ENCODE measurements around the gene PEX11A. TPM values are rescaled to one million over a fixed set of nuclear protein-coding genes. Genes with fewer than 3 reads are reported as not detected.

The PEX11A gene
- polyA plus RNA-seq, 2 of the 4 experiments (the other 2 are of a cell fraction): 6.3 to 8.1 TPM

GRCh38 chr15:89645680-89646079 is 44.9 kb downstream of the PEX11A start:
- H3K4me2 ChIP-seq: no peak overlapping the region
- TF ChIP-seq ATOH8 (CRISPR knock-in tag; IDR thresholded peaks at IDR 0.05; ENCODE audit: low read depth): no peak
- TF ChIP-seq ZFP36 (IDR thresholded peaks at IDR 0.05; ENCODE audit: borderline replicate concordance, partially characterized antibody): no peak
- no peak for TF ChIP-seq EHF (CRISPR knock-in tag; IDR thresholded peaks at IDR 0.05)
- TF ChIP-seq RNF2 (IDR thresholded peaks at IDR 0.05; ENCODE audit: borderline replicate concordance, low read depth): no peak
- TF ChIP-seq, protein P1, sequence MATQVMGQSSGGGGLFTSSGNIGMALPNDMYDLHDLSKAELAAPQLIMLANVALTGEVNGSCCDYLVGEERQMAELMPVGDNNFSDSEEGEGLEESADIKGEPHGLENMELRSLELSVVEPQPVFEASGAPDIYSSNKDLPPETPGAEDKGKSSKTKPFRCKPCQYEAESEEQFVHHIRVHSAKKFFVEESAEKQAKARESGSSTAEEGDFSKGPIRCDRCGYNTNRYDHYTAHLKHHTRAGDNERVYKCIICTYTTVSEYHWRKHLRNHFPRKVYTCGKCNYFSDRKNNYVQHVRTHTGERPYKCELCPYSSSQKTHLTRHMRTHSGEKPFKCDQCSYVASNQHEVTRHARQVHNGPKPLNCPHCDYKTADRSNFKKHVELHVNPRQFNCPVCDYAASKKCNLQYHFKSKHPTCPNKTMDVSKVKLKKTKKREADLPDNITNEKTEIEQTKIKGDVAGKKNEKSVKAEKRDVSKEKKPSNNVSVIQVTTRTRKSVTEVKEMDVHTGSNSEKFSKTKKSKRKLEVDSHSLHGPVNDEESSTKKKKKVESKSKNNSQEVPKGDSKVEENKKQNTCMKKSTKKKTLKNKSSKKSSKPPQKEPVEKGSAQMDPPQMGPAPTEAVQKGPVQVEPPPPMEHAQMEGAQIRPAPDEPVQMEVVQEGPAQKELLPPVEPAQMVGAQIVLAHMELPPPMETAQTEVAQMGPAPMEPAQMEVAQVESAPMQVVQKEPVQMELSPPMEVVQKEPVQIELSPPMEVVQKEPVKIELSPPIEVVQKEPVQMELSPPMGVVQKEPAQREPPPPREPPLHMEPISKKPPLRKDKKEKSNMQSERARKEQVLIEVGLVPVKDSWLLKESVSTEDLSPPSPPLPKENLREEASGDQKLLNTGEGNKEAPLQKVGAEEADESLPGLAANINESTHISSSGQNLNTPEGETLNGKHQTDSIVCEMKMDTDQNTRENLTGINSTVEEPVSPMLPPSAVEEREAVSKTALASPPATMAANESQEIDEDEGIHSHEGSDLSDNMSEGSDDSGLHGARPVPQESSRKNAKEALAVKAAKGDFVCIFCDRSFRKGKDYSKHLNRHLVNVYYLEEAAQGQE (IDR thresholded peaks at IDR 0.05): no peak
- TF ChIP-seq CBX2 (IDR thresholded peaks at IDR 0.05; ENCODE audit: borderline replicate concordance, low read depth): no peak
- TF ChIP-seq, protein P2, sequence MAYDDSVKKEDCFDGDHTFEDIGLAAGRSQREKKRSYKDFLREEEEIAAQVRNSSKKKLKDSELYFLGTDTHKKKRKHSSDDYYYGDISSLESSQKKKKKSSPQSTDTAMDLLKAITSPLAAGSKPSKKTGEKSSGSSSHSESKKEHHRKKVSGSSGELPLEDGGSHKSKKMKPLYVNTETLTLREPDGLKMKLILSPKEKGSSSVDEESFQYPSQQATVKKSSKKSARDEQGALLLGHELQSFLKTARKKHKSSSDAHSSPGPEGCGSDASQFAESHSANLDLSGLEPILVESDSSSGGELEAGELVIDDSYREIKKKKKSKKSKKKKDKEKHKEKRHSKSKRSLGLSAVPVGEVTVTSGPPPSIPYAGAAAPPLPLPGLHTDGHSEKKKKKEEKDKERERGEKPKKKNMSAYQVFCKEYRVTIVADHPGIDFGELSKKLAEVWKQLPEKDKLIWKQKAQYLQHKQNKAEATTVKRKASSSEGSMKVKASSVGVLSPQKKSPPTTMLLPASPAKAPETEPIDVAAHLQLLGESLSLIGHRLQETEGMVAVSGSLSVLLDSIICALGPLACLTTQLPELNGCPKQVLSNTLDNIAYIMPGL (CRISPR knock-in tag; IDR thresholded peaks at IDR 0.05; ENCODE audit: borderline replicate concordance): no peak
- TF ChIP-seq JUNB (IDR thresholded peaks at IDR 0.05): no peak
- TF ChIP-seq, protein P3, sequence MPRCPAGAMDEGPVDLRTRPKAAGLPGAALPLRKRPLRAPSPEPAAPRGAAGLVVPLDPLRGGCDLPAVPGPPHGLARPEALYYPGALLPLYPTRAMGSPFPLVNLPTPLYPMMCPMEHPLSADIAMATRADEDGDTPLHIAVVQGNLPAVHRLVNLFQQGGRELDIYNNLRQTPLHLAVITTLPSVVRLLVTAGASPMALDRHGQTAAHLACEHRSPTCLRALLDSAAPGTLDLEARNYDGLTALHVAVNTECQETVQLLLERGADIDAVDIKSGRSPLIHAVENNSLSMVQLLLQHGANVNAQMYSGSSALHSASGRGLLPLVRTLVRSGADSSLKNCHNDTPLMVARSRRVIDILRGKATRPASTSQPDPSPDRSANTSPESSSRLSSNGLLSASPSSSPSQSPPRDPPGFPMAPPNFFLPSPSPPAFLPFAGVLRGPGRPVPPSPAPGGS (IDR thresholded peaks at IDR 0.05): no peak
- TF ChIP-seq ZSCAN20 (CRISPR knock-in tag; IDR thresholded peaks at IDR 0.05): no peak
- no peak for TF ChIP-seq MAX (IDR thresholded peaks at IDR 0.05)
- CTCF ChIA-PET: interaction anchor here (1.0 to 7.2 kb wide), 18 partner anchors 8 to 287 kb away, joined by 3 to 126 read pairs (median 6); partner anchors contain the start of genes KIF7, MESP1, PLIN1 and RHCG
- ATAC-seq: no peak
- H3K27ac ChIP-seq: no peak overlapping the region
- FAIRE-seq: no peak
- 90% methylated on average over 8 of the region's 8 CpGs for WGBS (ENCODE audit: missing lambda C conversion rate)
- POLR2A ChIA-PET: no interaction called here
- H3K9me3 ChIP-seq: peaks cover 6% of the 10 kb centered on the region; the same call in 1 of the 3 replicates
- H3K4me1 ChIP-seq: no peaks in the 10 kb centered on the region
- H3K4me3 ChIP-seq: no peak overlapping the region
- no peak for DNase-seq (ENCODE audit: low read depth in 1 of 2, low spot score in 1 of 2)

GRCh38 chr15:89642106-89642505 is 48.4 kb downstream of the PEX11A start:
- CTCF ChIA-PET: interaction anchor here (0.7 to 1.7 kb wide), 8 partner anchors 8 to 445 kb away, joined by 3 to 5 read pairs (median 4); no protein-coding TSS in a partner anchor
- no peak for TF ChIP-seq RCOR1 (IDR thresholded peaks at IDR 0.05; ENCODE audit: low read depth, low read length)
- no peak for TF ChIP-seq RARB (CRISPR knock-in tag; IDR thresholded peaks at IDR 0.05)
- TF ChIP-seq CBX8 (IDR thresholded peaks at IDR 0.05): no peak
- TF ChIP-seq HES2 (IDR thresholded peaks at IDR 0.05): no peak
- no peak for TF ChIP-seq TP53 (CRISPR knock-in tag; IDR thresholded peaks at IDR 0.05)
- no peak for TF ChIP-seq EHF (CRISPR knock-in tag; IDR thresholded peaks at IDR 0.05)
- TF ChIP-seq E2F6 (IDR thresholded peaks at IDR 0.05; ENCODE audit: borderline replicate concordance, low read depth): no peak
- TF ChIP-seq CHD4 (IDR thresholded peaks at IDR 0.05; ENCODE audit: borderline replicate concordance): no peak
- no peak for TF ChIP-seq HOXB5 (CRISPR knock-in tag; IDR thresholded peaks at IDR 0.05)
- no peak overlapping the region for H3K4me2 ChIP-seq
- H3K27ac ChIP-seq: no peak overlapping the region
- WGBS (ENCODE audit: missing lambda C conversion rate): 96% methylated on average over 13 of the region's 16 CpGs
- no peak for DNase-seq (ENCODE audit: low read depth in 1 of 2, low spot score in 1 of 2)
- H3K4me3 ChIP-seq: no peak overlapping the region
- H3K9me3 ChIP-seq: peaks cover 12% of the 10 kb centered on the region; the same call in 1 of the 3 replicates
- no peak for ATAC-seq
- POLR2A ChIA-PET: no interaction called here
- FAIRE-seq: no peak
- H3K4me1 ChIP-seq: no peaks in the 10 kb centered on the region
